ENCODE measurements around the gene ST8SIA2.

DNA sequence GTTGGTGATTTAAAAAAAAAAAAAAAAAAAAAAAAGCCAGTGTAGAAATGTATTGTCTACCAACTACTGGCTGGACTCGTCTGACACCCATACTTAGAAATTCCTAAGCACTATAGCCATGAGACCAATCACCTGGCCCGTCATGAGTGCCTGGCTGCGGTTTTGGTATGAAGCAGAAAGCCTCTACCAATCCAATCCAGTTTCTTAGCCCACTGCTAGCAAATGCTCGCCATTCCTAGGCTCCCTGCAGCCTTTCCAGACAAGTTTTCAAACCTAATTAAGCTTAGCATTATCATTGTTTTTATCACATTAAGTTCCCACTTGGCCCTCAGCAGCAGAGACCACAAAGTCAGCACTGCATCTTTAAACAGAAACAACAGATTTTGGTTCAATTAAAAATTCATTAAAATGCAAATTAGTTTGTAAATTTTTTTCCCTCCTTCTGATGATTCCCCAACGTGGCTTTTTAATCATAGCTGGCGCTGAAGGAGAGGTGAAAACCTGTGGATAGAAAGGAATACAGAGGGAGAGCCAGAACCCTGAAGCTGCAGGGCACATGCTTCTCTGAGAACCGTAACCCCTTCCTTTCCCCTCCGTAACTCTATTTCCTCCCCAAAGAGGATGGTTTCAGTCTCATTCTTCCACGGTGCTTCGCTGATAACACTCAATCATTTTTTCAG lies 32.2 kb upstream of the ST8SIA2 start:
- TF ChIP-seq, protein P1, sequence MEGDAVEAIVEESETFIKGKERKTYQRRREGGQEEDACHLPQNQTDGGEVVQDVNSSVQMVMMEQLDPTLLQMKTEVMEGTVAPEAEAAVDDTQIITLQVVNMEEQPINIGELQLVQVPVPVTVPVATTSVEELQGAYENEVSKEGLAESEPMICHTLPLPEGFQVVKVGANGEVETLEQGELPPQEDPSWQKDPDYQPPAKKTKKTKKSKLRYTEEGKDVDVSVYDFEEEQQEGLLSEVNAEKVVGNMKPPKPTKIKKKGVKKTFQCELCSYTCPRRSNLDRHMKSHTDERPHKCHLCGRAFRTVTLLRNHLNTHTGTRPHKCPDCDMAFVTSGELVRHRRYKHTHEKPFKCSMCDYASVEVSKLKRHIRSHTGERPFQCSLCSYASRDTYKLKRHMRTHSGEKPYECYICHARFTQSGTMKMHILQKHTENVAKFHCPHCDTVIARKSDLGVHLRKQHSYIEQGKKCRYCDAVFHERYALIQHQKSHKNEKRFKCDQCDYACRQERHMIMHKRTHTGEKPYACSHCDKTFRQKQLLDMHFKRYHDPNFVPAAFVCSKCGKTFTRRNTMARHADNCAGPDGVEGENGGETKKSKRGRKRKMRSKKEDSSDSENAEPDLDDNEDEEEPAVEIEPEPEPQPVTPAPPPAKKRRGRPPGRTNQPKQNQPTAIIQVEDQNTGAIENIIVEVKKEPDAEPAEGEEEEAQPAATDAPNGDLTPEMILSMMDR (conservative IDR thresholded peaks at IDR 0.05; ENCODE audit: low read depth, low read length) = no peak
- TF ChIP-seq EZH2 (IDR thresholded peaks at IDR 0.05; ENCODE audit: borderline replicate concordance, low read depth, low read length, poor library complexity, severe bottlenecking) = no peak

Data from A673 (cell line).